Myocyte (in vitro differentiated cells): ENCODE measurements around the gene SMCO4. TPM values are rescaled to one million over a fixed set of nuclear protein-coding genes. Genes with fewer than 3 reads are reported as not detected.
A peak's percentile ranks its signal among the peaks of the same experiment; 100 is the strongest.

Experiments used
- DNase-seq: peaks from one replicate; pipeline ENCODE4 v3.0.0-alpha.2; 2012; ENCODE audit warnings: low read depth
- total RNA-seq: library from RNA; depleted of rRNA; stranded (reverse); fragments of >200 nt; gene quantifications from 2 replicates; pipeline ENCODE4 v1.2.3, GENCODE V29; 2014

The SMCO4 gene
- total RNA-seq, 1 donor from 2014 or later, result 2.2 TPM

DNA sequence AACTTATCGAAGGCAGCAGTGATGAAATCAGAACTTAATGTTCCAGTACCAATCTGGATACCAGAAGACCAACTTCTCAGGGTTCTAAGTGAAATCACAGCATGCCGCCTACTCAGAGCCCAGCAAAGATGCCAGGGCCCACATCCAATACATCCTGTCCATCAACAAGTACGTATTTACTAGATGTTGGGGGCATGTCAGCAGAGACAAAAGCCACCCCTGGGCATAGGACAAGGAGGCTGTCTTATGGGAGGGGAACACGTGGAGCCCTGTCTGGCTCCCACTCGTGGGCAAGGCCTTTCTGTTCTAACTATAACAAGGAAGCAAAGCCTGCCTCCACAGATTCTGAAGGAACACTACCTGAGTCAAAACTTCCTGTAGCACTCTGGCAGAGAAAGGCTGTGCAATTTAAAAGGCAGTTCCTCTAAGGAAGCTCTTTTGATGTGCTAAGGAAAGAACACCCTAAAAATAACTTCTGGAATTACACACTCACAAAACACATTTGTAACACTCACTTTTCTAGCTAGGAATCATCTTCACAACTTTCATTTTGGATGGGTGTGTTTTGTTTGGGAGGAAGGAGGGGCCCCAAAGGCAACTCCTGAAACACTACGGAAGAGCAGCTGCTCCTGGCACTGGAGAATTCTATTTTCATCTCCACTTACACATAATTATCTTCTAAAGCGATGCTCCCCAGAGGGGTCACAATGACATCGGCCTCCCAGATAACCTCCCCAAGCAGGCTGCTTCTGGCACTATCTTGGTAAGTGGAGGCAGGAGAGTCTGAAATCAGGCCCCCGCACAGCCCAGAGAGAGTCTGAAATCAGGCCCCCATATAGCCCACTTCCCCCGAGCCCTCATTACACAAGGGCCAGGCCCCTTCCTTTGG is 14.2 kb downstream of the SMCO4 start:
- peak; percentile 56 for DNase-seq

DNA sequence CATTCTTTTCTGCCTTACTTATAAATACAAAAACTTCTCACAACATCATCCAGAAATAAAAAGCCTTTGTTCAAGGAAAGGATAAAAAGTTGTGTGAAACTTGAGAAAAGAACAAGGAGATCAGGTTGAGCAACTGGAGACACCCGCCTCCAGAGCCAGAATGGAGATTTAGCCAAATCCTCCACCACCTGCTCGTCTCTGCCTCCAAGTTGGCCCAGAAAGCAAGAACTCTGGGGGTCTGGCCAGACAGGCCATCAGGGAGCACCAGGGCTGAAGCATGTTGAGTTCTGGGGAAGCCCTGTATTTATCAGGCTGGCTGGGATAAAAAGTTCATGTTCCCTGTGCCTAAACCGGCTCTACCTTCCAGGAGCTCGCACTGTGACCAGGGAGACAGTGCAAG is 14.9 kb downstream of the SMCO4 start:
- peak; percentile 40 for DNase-seq

DNA sequence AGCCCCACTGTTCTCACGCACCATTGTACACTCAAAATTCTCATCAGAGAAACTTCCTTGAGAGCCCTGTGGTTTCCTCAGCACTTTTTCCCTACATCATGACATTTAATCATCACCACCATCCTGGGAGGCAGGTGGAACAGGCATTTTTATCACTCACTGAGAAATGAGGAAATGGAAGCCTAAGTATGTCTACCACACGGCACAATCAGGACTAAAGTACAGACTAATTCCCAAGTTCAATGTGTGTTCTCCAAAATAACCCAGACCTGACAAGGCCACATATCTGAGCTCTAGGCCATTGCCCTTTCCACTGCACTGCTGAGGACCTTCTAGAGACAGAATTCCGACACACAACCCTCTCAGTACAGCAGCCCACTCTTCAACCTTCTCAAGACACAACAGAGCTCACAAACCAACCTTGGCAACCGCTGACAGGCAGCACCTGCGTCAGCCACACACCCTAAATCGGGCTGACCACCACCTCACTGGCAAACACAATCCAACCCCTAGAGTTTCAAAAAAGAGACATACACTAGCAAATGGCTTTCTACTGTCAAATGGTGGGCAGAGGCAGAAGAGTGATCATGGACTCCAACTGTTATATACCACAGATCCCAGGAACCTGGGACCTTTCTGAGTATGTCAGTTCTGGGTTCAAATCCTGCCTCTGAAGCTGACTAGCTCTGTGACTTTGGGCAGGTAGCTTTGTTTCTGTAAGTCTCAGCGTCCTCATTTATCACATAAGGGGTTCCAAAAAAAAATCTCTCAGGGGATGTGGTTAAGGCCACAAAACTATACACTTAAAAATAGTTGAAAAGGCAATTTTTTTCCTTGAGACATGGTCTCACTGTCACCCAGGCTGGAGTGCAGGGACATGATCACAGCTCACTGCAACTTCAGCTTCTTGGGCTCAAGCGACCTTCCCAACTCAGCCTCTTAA is 16.3 kb downstream of the SMCO4 start:
- no peak for DNase-seq

DNA sequence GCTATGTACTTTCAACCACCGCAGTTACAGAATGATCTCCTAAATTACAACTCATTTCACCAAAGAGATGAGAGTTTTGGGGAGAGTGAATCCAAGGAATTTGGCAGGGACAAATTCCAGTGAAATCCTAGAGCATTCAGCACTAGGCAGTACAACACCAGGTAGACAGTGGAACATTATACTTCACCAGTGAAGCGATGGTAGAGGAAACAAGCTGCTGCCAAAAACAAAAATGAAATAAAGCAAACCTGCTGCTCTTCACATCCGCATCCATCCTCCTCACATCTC is 16.9 kb downstream of the SMCO4 start:
- no peak for DNase-seq

DNA sequence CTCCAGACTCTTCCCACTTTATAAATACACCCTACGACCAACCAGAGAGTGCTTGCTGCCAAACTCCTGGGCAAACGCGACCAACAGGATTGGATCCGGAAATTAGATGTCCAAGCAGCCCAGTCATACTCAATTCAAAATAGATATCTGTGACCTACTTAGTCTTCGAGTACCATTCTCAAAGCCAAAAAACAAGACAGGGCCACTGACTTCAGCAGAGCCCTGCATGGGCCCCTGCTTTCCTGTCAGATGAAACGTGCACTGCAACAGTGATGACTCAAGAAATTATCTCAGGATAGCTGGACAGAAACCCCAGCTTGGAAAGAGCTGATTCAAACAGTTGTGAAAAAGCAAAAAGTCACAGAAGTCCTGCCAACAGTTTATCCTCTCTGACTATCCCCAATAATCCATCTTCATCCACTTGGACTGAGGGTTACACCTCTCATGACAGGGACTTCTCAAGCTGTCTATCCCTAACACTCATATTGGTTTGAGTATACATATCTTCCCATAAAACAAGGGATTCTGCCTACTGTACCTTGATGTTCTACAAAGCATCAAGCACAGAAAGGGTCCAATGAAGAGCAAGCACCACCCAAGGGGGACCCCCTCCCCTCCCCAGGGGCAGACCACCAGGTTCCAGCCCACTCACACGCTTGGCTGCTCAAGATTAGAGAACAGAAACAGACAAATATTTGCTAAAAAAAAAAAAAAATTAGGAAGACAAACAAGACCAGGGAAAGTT is 17.4 kb downstream of the SMCO4 start:
- peak; percentile 11 for DNase-seq

DNA sequence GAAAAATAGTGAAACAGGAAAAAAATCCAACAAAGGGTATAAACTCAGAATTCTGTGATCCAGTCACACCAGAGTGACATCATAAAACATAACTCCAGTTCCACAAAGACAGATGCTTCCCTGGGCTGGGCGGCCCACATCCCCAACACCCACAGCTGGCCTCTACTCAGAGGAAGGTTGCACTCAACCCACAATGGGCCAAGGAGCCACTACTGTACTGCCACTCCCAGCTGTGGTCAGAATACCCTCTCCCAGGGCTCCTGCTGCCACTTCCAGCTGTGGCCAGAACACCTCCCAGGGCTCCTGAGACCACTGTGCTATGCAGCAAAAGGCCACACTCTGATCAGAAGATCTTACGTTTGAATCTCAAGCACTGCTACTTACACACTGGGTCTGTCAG is 18.3 kb downstream of the SMCO4 start:
- peak; percentile 29 for DNase-seq

DNA sequence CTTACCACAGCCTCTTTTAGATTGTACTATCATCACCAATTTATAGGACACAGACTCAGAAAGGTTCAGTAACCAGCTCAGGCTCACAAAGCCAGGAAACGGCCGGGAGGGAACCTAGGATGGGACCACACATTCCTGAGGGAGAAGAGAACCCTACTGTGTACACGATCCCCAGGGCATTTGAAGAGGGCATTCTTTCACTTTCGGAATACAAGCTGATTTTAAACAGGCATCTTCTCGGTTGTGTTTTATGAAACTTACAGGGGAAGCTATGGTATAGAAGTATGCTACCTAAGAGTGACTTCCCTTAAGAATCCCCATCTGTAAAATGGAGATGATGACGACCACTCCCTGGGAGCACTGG is 19.0 kb downstream of the SMCO4 start:
- DNase-seq, result no peak

DNA sequence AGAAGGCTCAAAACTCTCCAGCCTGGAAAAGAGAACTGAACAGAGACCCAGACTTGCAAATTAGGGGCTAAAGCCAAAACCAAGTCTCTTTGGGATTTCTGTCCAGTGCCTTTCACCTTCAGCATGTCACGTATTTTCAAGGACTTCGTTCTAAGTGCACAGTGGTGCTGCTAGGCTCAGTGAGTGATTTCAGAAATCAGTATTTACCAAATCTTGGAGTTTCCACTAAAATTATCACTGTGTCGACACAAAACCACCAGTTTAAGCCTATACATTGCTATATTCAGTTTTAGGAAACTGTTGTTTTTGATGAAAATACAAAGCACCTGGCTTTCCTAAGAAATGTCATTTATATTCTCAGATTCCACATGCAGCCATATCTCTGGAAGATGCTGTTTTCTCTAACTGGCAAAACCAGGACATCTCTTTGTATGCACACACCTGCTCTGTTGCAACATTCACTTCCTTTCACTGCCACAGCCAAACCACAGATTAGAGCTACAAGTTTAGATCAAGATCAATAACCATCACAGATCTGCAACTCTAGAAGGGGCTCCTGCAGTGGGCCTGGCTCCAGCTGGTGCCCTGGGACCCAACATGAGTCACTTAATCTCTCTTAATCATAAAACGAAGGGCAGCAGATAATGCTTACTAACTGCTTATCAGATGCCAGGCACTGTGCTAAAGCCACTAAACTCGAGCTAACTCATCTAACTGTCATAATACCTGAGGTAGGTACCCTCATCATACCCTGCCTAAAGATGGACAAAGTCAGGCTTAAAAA is 22.3 kb downstream of the SMCO4 start:
- no peak for DNase-seq

DNA sequence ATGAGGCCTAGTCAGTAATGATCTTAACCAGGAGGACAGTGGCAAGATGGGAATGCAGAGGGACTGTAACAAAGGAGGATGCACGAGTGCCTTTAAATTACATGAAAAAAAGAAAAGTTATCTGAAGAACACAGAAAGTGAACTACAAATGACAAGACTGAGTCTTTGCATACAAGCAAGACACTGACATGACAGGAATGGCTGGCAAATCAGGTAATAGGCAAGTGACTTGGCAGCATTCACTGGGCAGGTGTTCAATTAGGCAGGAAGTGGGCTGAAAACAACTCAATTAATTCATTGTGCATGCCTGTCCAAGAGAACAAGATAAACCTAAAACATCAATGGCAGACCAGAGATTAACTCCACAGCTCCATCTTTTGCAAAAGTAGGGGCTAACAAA is 24.0 kb downstream of the SMCO4 start:
- DNase-seq, result no peak

DNA sequence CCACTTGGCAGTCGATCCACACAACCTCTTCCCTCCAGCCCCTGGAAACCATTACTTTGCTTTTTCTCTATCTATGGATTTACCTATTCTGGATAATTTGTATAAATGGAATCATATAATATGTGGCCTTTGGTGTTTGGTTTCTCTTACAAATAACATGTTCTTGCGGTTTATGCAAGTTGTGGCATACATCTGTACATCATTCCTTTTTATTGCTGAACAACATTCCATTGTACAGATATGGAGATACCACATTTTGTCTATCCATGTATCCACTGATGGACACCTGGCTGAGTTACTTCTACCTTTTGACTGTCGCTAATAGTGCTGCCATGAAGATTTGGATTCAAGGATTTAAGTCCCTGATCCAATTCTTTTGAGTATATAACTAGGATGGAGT is 25.1 kb downstream of the SMCO4 start:
- no peak for DNase-seq

DNA sequence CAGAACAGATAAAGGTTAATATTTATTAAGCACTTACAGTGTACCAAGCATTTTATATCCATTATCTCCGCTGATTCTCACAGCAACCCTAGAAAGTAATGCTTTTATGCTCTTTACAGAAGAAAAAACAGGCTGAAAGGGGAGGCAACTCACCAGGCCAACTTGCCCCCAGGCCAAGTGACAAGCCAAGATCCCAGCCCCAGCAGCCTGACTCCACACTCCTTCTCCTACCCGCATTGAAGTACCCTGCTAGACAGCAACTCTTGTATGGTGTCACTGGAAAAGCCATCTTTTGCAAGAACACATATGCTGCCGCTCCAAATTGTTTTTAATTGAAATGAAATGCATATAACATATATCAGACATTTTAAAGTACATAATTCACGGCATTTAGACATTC is 25.6 kb downstream of the SMCO4 start:
- DNase-seq, result no peak

DNA sequence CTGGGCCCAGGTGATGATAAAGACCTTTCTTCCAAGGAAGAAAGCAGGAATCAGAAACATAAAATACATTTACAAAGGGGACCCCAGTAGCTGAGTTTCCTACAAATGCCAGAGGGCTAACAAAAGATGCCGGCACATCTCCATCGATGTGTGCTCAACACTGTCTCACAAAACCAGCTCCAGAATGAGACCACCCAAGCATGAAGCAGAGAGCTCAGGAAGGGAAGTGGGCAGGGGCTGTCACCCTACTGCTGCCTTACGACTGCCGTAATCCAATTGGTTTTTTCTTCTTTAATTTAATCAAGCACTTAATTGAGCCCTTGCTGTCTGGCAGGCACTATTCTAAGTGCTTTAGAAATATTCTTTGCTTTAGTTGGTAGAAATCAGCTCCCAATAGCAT is 26.1 kb downstream of the SMCO4 start:
- DNase-seq, result no peak

DNA sequence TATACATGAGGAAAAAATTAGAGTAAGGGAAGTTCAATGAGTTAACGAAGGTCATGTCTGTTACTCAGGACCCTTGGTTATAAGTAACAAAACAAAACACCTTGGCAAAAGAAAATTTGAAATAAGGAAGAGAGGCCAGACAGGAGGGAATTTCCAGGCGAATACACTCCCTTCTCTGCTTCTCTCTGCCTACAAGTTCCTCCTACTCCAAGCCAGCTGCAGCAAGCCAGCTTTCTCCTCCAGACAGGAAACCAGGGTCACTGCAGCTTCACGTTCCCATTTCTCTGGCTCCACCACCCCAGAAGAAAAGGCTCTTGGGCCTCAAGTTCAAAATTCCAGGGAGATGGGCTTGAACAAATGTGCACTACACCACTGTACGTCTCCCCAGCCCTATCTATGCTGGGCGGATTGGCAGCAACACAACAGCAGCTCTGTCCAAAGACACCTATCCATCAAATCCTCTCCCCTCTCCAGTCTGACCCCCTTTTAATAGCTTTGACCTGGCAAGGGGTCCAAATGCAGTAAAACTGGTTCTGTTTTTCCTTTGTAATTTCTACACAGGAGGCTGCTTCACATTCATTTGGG is 27.7 kb downstream of the SMCO4 start:
- no peak for DNase-seq

DNA sequence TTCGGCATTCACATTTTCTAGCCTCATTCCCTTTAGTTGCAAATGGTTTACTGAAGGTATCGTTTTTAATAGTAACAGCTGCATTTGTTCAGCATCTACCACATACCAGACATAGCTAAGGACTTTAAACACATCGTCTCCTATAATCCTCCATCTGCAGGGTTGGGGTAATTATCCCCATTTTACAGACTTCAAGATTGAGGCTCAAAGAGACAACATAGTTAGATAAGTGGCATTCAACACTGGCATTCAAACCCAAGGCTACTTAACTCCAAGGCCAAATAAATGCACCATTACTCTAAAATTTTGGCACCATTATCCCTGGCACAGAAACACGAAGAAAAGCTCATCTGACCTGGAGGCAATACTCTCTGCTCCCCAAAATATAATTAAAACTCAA is 28.5 kb downstream of the SMCO4 start:
- no peak for DNase-seq

DNA sequence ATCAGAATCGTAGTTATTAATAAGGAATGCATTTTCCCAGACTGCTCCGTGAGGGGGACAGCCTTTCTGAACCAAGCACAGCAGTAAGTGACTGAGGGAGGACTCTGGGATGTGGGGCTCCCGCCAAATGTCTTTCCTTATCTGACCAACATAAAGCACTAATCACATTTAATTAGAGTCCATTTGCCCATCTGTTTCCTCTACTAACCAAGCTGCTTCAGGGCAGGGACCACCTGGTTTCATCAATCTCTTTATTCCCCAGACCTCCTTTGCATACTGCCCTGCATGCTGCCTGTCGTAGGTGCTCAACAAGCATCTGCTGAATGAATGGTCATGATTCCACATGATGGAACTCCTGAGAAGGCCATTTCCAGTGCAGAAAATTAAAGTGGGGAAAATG is 29.4 kb downstream of the SMCO4 start:
- DNase-seq, result no peak

DNA sequence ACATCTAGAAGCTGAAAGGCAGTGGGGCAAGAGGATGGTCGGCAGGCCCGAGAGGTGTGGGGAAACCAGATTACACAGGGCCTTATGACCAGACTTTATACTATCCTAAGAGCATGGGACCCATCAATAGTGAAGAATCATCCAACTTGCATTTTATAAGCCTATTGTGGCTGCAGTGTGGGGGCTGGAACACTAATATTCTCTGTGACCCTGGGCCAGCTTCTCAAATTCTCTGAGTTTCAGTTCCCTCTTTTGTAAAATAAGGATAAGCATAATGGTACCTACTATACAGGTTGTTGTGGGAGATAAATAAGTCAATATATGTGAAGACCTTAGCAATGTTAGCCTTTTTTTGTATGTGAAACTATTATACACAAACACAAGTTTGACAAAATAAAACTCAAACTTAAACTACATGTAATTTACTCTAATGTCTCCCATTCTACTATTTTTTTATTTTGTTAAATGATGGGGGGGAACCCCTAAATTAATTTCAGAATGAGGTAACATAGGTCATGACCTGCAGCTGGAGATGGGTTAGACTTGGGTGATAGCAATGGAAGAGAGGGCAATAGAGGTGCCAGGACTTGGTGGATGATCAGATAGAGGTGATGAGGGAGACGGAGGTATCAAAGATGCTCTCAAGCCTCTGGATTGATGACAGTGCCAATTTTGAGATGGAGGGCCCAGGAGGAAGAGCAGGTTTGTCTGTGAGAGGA is 30.1 kb downstream of the SMCO4 start:
- DNase-seq, result no peak

DNA sequence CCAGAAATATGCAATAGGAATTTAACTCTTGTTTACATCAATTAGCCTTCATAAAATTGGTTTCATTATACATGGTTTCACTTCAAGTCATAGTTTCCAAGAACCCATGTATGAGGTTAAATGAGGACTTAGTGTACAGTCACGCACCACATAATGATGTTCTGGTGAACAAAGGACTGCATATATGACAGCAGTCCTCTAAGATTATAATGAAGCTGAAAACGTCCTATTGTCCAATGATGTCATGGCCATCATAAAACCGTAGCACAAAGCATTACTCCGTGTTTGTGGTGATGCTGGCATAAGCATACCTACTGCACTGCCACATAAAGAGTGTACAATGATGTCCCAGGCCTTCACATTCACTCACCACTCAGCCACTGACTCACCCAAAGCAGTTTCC is 31.1 kb downstream of the SMCO4 start:
- no peak for DNase-seq

DNA sequence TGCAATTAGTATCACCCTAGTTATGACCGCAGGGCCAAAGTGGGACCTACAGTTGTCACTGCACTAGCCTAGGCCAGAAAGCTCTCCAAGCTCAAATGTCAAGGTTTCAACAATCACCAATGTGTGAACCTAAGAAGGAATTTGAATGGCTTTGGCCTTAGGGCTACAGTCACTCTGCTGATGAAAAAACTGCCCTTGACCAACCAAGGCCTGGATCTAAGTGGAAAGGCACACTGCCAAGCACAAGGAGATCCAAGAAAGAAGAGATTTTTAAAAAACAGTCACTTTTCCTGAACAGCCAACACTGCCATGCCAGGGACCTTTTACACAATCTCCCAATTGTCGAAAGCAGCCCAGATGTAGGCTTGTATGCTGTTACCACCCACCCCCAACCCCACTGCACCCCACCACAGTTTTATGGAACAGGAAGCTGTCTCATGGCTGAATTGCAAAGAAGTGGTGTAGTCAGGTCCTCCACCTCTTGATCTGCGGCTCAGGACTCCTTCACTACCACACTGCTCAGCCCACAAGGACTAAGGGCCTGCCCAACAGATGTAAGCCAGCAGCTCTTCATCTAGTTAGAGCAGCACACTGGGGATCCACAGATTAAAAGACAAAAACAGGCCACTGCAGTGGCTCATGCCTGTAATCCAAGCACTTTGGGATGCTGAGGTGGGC is 32.9 kb downstream of the SMCO4 start:
- no peak for DNase-seq

DNA sequence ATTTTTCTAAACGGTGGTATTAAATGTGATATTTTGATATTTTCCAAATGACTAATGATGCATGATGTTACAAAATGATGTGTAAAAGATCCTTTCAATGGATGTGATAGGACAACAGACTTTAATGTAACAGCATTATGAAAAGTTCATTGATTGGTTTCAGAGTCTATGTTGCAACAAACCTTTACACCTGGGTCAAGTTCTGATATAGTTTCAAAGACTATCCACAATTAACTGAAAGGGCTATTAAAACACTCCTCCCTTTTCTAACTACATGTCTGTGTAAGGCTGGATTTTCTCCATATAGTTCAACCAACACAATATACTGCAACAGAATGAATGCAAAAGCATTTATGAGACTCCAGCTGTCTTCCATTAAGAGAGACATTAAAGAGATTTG is 35.7 kb downstream of the SMCO4 start:
- no peak for DNase-seq
